ENCODE results near the gene ANGPTL8.

Gene ANGPTL8

DNA sequence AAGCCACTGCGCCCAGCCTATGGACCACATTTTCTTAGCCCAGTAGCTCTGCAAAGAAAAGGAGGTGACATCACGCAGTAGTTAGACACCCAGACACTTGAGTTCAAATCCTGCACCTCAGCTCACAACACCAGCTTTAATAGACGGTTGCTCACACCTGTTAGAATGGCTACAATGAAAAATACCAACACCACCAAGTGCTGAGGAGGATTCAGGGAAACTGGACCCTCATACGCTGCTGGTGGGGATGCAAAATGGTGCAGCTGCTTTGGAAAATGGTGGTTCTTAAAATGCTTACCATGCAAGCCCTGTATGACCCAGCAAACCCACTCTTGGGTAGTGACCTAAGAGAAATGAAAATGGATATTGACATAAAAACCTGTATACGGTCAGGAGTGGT, 34.6 kb downstream of the ANGPTL8 start:
- no peak overlapping the region for H3K4me3 ChIP-seq (ENCODE audit: low read length)
- no peaks in the 10 kb centered on the region for H3K9me3 ChIP-seq (ENCODE audit: insufficient read depth, low read length)
- H4K20me1 ChIP-seq (ENCODE audit: insufficient read depth, low read length): no peaks in the 10 kb centered on the region
- no peak overlapping the region for H3K9ac ChIP-seq (ENCODE audit: low read length)
- no peaks in the 10 kb centered on the region for H3K36me3 ChIP-seq (replicated peaks; ENCODE audit: low read depth, low read length)
- no peaks in the 10 kb centered on the region for H3K79me2 ChIP-seq (ENCODE audit: low read length)
- H2AFZ ChIP-seq (ENCODE audit: low read depth, low read length): no peak overlapping the region
- H3K27me3 ChIP-seq (ENCODE audit: low read depth, low read length): 0 out of 2 replicates have a peak, but pooled peaks cover 4% of the 10 kb centered on the region
- TF ChIP-seq EZH2phosphoT487 (IDR thresholded peaks at IDR 0.05; ENCODE audit: low read depth): no peak
- TF ChIP-seq, protein P1, sequence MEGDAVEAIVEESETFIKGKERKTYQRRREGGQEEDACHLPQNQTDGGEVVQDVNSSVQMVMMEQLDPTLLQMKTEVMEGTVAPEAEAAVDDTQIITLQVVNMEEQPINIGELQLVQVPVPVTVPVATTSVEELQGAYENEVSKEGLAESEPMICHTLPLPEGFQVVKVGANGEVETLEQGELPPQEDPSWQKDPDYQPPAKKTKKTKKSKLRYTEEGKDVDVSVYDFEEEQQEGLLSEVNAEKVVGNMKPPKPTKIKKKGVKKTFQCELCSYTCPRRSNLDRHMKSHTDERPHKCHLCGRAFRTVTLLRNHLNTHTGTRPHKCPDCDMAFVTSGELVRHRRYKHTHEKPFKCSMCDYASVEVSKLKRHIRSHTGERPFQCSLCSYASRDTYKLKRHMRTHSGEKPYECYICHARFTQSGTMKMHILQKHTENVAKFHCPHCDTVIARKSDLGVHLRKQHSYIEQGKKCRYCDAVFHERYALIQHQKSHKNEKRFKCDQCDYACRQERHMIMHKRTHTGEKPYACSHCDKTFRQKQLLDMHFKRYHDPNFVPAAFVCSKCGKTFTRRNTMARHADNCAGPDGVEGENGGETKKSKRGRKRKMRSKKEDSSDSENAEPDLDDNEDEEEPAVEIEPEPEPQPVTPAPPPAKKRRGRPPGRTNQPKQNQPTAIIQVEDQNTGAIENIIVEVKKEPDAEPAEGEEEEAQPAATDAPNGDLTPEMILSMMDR (IDR thresholded peaks at IDR 0.05; ENCODE audit: low read depth, low read length): no peak
- H3K4me1 ChIP-seq (ENCODE audit: low read length): no peaks in the 10 kb centered on the region
- no peak overlapping the region for H3K27ac ChIP-seq (ENCODE audit: low read length)
- no peak overlapping the region for H3K4me2 ChIP-seq (ENCODE audit: low read length)

DNA sequence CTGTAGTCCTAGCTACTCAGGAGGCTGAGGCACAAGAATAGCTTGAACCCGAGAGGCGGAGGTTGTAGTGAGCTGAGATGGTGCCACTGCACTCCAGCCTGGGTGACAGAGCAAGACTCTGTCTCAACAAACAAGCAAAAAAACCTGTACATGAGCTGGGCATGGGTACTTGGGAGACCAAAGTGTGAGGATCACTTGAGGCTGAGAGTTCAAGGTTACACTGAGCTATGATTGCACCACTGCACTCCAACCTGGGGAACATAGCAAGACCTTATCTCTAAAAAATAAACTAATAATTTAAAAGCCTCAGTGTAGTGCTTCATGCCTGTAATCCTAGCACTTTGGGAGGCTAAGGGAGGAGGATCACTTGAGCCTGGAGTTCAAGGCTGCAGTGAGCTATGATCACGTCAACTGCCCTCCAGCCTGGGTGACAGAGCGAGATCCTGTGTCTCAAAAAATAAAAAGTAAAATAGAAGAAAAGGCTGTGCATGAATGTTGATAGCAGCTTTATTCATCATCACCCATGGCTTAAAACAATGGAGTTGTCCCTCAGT, 35.2 kb downstream of the ANGPTL8 start:
- Histone ChIP-seq H3K27me3 (ENCODE audit: low read depth, low read length) (peaks cover 8% of the 10 kb centered on the region), H3K4me1 (ENCODE audit: low read length) (no peaks in the 10 kb centered on the region)
- TF ChIP-seq, protein P1 (IDR thresholded peaks at IDR 0.05; ENCODE audit: low read depth, low read length): no peak
- TF ChIP-seq EZH2phosphoT487 (IDR thresholded peaks at IDR 0.05; ENCODE audit: low read depth): no peak

DNA sequence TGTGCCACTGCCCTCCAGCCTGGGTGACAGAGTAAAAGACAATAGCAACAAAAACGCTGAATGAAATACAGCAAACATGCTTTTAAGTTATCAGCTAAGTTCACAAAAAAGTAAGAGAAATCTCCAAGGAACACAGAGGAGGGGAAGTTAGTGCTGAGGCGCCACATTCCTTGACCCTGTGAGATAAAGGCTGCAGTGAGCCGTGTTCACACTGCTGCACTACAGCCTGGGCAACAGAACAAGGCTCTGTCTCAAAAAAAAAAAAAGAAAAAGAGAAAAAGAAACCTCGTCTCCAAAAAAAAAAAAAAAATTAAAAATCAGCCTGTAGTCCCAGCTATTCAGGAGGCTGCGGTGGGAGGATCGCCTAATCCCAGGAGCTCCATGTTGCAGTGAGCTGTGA, 39.3 kb downstream of the ANGPTL8 start:
- Histone ChIP-seq H3K27me3 (ENCODE audit: low read depth, low read length) (peaks cover 11% of the 10 kb centered on the region), H3K9ac (ENCODE audit: low read length) (no peak overlapping the region), H3K4me2 (ENCODE audit: low read length) (no peak overlapping the region), H3K9me3 (ENCODE audit: insufficient read depth, low read length) (no peaks in the 10 kb centered on the region), H4K20me1 (ENCODE audit: insufficient read depth, low read length) (no peaks in the 10 kb centered on the region), H2AFZ (ENCODE audit: low read depth, low read length) (no peak overlapping the region), H3K4me1 (ENCODE audit: low read length) (no peaks in the 10 kb centered on the region), H3K4me3 (ENCODE audit: low read length) (no peak overlapping the region), H3K36me3 (replicated peaks; ENCODE audit: low read depth, low read length) (no peaks in the 10 kb centered on the region), H3K27ac (ENCODE audit: low read length) (no peak overlapping the region), H3K79me2 (ENCODE audit: low read length) (no peaks in the 10 kb centered on the region)
- no peak for TF ChIP-seq EZH2phosphoT487 (IDR thresholded peaks at IDR 0.05; ENCODE audit: low read depth)
- TF ChIP-seq, protein P1 (IDR thresholded peaks at IDR 0.05; ENCODE audit: low read depth, low read length): no peak

More for the DNA sequence above, 35.2 kb downstream of the ANGPTL8 start:
- no peaks in the 10 kb centered on the region for H3K9me3 ChIP-seq (ENCODE audit: insufficient read depth, low read length)
- H4K20me1 ChIP-seq (ENCODE audit: insufficient read depth, low read length): no peaks in the 10 kb centered on the region
- H3K79me2 ChIP-seq (ENCODE audit: low read length): no peaks in the 10 kb centered on the region
- H3K36me3 ChIP-seq (replicated peaks; ENCODE audit: low read depth, low read length): no peaks in the 10 kb centered on the region
- no peak overlapping the region for H3K4me3 ChIP-seq (ENCODE audit: low read length)
- H2AFZ ChIP-seq (ENCODE audit: low read depth, low read length): no peak overlapping the region
- H3K27ac ChIP-seq (ENCODE audit: low read length): no peak overlapping the region
- no peak overlapping the region for H3K9ac ChIP-seq (ENCODE audit: low read length)
- H3K4me2 ChIP-seq (ENCODE audit: low read length): no peak overlapping the region

DNA sequence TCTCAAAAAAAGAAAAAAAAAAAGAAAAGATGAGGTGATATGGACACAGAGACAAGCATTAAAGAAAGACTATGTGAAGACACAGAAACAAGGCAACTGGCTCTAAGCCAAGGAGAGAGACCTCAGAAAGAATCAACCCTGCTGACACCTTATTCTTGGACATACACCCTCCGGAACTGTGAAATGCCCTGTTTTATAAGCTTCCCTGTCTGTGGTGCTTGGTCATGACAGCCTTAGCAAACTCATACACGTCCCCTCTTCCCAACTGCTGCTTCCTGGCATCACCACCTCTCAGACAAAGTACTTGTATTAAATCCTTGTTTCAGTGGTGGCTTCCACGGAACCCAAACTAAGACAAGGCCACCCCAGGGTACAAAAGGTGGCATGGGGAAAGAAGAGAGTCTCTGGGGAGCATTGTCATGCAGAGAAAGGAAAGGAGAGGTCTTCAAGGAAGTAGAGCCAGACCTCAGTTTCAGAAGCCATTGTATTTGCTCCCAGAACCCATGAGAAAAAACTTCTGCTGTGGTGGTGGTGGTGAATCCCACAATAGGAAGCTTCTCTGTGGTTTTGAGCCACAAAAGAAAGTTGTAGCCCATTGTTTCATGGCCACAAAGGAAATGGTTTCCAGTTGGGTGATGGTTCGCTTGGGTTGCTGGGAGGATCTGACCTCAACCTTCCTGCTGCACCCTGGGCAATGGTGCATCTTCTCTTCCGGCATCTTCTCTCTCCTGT, 40.3 kb downstream of the ANGPTL8 start:
- H4K20me1 ChIP-seq (ENCODE audit: insufficient read depth, low read length): no peaks in the 10 kb centered on the region
- H3K9ac ChIP-seq (ENCODE audit: low read length): no peak overlapping the region
- no peak overlapping the region for H3K4me2 ChIP-seq (ENCODE audit: low read length)
- no peak for TF ChIP-seq EZH2phosphoT487 (IDR thresholded peaks at IDR 0.05; ENCODE audit: low read depth)
- TF ChIP-seq, protein P1 (IDR thresholded peaks at IDR 0.05; ENCODE audit: low read depth, low read length): no peak
- H3K36me3 ChIP-seq (replicated peaks; ENCODE audit: low read depth, low read length): no peaks in the 10 kb centered on the region
- no peaks in the 10 kb centered on the region for H3K9me3 ChIP-seq (ENCODE audit: insufficient read depth, low read length)
- no peaks in the 10 kb centered on the region for H3K4me1 ChIP-seq (ENCODE audit: low read length)
- H3K27ac ChIP-seq (ENCODE audit: low read length): no peak overlapping the region
- H3K4me3 ChIP-seq (ENCODE audit: low read length): no peak overlapping the region
- H3K27me3 ChIP-seq (ENCODE audit: low read depth, low read length): peaks cover 11% of the 10 kb centered on the region
- no peaks in the 10 kb centered on the region for H3K79me2 ChIP-seq (ENCODE audit: low read length)
- peak overlapping the region; percentile 4; the same call in 1 of the 2 replicates for H2AFZ ChIP-seq (ENCODE audit: low read depth, low read length)
